Testis (tissue), 3 donors: Measurements from ENCODE around the gene RNF151. TPM values are rescaled to one million over a fixed set of nuclear protein-coding genes. Genes with fewer than 3 reads are reported as not detected.

Experiments
- DNase-seq: peaks from one replicate; pipeline ENCODE4 v3.0.0-alpha.2; 2019
- H3K27ac ChIP-seq, 2 donors: fragments of 200-600 bp; sonication (generic); one replicate each; pipeline ENCODE4 v1.5.1; 2019
- H3K27me3 ChIP-seq: fragments of 200-600 bp; sonication (generic); one replicate; pipeline ENCODE4 v1.5.1; 2019
- H3K36me3 ChIP-seq: fragments of 200-600 bp; sonication (generic); one replicate; pipeline ENCODE4 v1.5.1; 2017; ENCODE audit warnings: low read depth; ENCODE audit errors: missing control alignments
- H3K4me1 ChIP-seq: fragments of 200-600 bp; sonication (generic); one replicate; pipeline ENCODE4 v1.5.1; 2019
- H3K4me3 ChIP-seq, 2 donors: fragments of 200-600 bp; sonication (generic); one replicate each; pipeline ENCODE4 v1.5.1; 2017 to 2019
- H3K9me3 ChIP-seq: fragments of 200-600 bp; sonication (generic); one replicate; pipeline ENCODE4 v1.5.1; 2017
- POLR2A ChIP-seq: fragments of 450-650 bp; IDR thresholded peaks from one replicate; pipeline ENCODE4 v1.6.1; 2017; ENCODE audit warnings: antibody characterized with exemption, mild to moderate bottlenecking, moderate library complexity
- WGBS, 2 donors: methylation state at CpG; one replicate each; pipeline ENCODE4 v1.1.5; 2018; 5-methylcytosine and 5-hydroxymethylcytosine counted together
- intact Hi-C: fragments of 100-400 bp; cut with DNase I; formaldehyde crosslinking; loops from one replicate; pipeline ENCODE4 v1.15.1; 2023; ENCODE audit warnings: low total_unique reads
- polyA plus RNA-seq: library from polyadenylated mRNA; stranded (reverse); fragments of 350-450 nt; fragmentation: Illumina TruSeq; extraction: RNeasy Lipid Tissue Mini Kit (QIAGEN cat#74804); gene quantifications from one replicate; pipeline ENCODE4 v1.2.3, GENCODE V29; 2014; ENCODE audit warnings: low read depth, low replicate concordance; ENCODE audit not compliant: insufficient read depth
- total RNA-seq, 2 donors: library from RNA; depleted of rRNA; stranded (reverse); fragments of >200 nt; gene quantifications; one replicate each; pipeline ENCODE4 v1.2.3, GENCODE V29; 2016
- TF ChIP-seq, protein P1 (sequence below), 3 experiments: fragments of 450-650 bp in 2 of 3; fragments of 200-600 bp in 1 of 3; sonication (generic) in 1 of 3; IDR thresholded peaks; one replicate each; pipeline ENCODE4 v1.5.1; 2016 to 2019; ENCODE audit warnings: antibody characterized with exemption in 3 of 3, mild to moderate bottlenecking in 2 of 3, moderate library complexity in 1 of 3

The RNF151 gene
- total and polyA plus RNA-seq, 3 donors from 2014 or later, result 86.7 to 210 (median 153) TPM

DNA sequence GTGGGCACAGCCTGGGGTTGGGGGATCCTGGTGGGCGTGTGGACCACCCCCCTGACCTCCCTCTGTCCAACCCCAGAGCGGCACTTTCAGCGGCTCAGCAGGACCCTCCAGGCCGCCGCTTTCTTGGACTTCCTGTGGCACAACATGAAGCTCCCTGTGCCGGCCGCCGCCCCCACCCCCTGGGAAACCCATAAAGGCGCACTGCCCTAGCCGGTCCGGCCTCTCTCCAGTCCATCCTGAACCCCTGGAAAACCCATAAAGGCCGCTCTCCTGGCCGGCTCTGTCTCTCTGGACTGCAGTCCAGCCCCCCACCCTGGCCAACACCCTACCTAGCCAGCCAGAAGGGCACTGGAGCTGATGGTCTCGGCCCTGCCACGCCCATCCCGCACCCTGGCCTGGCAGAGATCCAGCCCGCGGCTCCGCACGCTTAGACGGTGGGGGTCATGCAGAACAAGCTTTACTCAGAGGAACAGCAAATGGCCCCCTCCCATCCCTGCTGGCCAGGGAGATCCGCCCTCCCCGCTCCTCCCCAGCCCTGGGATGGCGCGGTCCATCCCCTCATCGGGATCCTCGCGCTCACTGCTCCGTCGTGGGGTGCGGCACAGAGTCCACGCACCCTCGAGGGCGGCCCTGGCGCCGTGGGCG lies 11.9 kb downstream of the RNF151 start:
- H3K9me3 ChIP-seq, result no peaks in the 10 kb centered on the region
- peak overlapping the region; percentile 4 to 49 for H3K4me3 ChIP-seq
- peaks cover 5% of the 10 kb centered on the region for H3K4me1 ChIP-seq
- intact Hi-C loops, result no loop called here
- TF ChIP-seq, protein P1, sequence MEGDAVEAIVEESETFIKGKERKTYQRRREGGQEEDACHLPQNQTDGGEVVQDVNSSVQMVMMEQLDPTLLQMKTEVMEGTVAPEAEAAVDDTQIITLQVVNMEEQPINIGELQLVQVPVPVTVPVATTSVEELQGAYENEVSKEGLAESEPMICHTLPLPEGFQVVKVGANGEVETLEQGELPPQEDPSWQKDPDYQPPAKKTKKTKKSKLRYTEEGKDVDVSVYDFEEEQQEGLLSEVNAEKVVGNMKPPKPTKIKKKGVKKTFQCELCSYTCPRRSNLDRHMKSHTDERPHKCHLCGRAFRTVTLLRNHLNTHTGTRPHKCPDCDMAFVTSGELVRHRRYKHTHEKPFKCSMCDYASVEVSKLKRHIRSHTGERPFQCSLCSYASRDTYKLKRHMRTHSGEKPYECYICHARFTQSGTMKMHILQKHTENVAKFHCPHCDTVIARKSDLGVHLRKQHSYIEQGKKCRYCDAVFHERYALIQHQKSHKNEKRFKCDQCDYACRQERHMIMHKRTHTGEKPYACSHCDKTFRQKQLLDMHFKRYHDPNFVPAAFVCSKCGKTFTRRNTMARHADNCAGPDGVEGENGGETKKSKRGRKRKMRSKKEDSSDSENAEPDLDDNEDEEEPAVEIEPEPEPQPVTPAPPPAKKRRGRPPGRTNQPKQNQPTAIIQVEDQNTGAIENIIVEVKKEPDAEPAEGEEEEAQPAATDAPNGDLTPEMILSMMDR (IDR thresholded peaks at IDR 0.05), result no peak
- TF ChIP-seq POLR2A, result no peak
- DNase-seq, result no peak
- H3K36me3 ChIP-seq, result no peaks in the 10 kb centered on the region
- no peak overlapping the region for H3K27ac ChIP-seq
- H3K27me3 ChIP-seq, result no peaks in the 10 kb centered on the region
- WGBS, 2 donors, result 69% methylated on average over 16 to 37 of the region's 37 CpGs

DNA sequence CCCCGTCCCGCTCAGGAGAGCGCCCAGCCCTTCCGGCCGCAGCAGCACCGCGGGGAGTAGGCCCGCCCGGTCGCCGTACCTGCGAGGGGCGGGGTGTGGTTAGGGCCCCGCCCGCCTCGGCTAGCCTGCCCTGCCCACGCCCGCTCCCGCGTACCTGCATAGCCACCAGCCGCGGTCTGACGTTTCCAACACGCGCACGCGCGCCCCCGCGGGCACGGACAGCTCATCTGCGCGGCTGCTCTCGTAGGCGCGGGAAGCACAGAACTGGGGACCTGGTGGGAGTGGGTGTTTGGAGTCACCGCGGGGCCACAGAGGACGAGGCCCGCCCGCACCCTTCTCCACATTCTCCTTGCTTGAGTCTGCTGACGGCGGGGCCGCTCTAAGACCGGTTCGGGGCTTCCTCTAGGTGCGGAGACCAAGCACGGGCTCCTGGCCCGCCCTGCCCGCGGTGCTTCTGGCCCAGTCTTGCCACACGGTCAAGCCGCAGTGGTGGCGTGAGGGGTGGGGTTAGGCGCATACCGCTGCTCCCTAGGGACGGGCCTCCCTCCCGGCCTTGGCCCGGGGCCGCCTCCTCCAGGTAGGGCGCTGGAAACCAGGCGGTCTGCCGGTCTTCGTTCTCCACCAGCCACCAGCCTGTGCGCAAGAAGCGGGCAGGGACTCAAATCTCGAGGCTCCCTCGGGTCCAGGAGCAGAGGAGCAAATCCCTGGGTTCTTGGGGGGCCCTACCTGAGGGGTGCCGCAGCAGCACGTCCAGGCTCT lies 12.8 kb downstream of the RNF151 start:
- peak overlapping the region; percentile 4 to 49 for H3K4me3 ChIP-seq
- H3K4me1 ChIP-seq, result peaks cover 5% of the 10 kb centered on the region
- 43% methylated on average over 57 of the region's 70 CpGs; no CpG with 5 or more reads in 1 of the 2 donors for WGBS, 2 donors
- DNase-seq, result peak; percentile 73
- H3K27me3 ChIP-seq, result no peaks in the 10 kb centered on the region
- no peaks in the 10 kb centered on the region for H3K36me3 ChIP-seq
- no peaks in the 10 kb centered on the region for H3K9me3 ChIP-seq
- intact Hi-C loops, result no loop called here
- TF ChIP-seq, protein P1 (IDR thresholded peaks at IDR 0.05), result no peak
- TF ChIP-seq POLR2A, result no peak
- no peak overlapping the region for H3K27ac ChIP-seq

DNA sequence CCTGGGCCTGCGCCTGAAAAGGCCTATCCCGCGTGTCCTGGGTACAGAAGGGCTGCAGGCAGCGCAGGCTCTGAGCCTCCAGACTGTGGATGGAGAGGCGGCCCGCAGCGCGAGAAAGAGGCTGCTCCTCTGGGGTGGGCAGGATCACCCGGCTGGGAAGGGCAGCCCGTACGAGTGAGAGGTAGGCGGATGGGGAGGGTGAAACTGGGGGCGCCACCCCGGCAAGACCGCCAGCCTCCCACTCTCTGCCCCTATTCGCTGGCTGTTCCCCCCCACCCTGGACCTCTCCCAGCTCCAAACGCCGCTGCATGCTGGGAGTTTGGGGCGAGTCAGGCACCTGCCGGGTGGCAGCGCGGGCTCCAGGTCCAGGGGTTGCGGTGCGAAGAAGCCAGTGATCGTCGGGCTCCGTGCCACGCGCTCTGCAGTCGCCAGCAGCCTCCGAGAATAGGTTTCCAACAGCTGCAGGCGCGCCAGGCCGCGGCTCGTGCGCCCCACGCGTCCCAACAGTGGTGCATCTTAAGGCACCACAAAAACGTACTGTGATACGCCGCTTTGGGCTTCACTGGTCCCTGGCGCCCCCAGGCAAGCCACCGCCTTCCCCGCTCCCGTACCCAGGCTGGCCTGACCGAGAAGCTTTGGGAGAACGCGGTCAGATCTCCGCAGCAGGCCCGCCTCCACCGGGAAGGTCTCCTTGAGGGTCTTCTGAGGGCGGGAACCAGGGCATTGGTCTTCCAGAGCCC lies 13.5 kb downstream of the RNF151 start:
- Histone ChIP-seq H3K27me3 (no peaks in the 10 kb centered on the region), H3K4me1 (peaks cover 12% of the 10 kb centered on the region), H3K36me3 (no peaks in the 10 kb centered on the region), H3K27ac (no peak overlapping the region), H3K9me3 (no peaks in the 10 kb centered on the region), H3K4me3 (peak overlapping the region in 1 of 2 donors; percentile 49)
- 42 to 51% methylated on average over 11 to 53 of the region's 53 CpGs for WGBS, 2 donors
- TF ChIP-seq, protein P1 (IDR thresholded peaks at IDR 0.05), result no peak
- TF ChIP-seq POLR2A, result no peak
- DNase-seq, result no peak
- intact Hi-C loops, result no loop called here

DNA sequence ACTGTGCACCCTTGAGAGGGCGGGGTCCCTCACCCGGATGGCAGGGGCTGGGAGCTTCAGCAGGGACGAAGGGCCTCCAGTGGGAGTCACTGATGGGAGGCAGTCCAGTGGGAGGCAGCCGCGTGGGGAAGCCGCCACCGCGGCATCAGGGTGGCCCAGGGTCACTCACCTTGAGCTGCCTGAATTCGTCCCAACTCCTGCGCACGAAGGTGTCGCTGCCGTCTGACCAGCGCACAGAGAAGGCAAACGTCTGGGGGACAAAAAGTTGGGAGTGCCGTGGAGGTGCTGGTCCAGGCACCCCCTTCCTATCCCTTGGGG lies 14.1 kb downstream of the RNF151 start:
- intact Hi-C loops, result no loop called here

More for the DNA sequence above, 14.1 kb downstream of the RNF151 start:
- TF ChIP-seq, protein P1 (IDR thresholded peaks at IDR 0.05), result no peak
- TF ChIP-seq POLR2A, result no peak
- Histone ChIP-seq H3K9me3 (no peaks in the 10 kb centered on the region), H3K27me3 (no peaks in the 10 kb centered on the region), H3K27ac (no peak overlapping the region), H3K4me3 (no peak overlapping the region), H3K36me3 (no peaks in the 10 kb centered on the region), H3K4me1 (peaks cover 15% of the 10 kb centered on the region)
- WGBS, 2 donors, result 33 to 38% methylated on average over 10 to 16 of the region's 16 CpGs
- no peak for DNase-seq
